Measurements from ENCODE around the gene DISP1.

Gene DISP1

DNA sequence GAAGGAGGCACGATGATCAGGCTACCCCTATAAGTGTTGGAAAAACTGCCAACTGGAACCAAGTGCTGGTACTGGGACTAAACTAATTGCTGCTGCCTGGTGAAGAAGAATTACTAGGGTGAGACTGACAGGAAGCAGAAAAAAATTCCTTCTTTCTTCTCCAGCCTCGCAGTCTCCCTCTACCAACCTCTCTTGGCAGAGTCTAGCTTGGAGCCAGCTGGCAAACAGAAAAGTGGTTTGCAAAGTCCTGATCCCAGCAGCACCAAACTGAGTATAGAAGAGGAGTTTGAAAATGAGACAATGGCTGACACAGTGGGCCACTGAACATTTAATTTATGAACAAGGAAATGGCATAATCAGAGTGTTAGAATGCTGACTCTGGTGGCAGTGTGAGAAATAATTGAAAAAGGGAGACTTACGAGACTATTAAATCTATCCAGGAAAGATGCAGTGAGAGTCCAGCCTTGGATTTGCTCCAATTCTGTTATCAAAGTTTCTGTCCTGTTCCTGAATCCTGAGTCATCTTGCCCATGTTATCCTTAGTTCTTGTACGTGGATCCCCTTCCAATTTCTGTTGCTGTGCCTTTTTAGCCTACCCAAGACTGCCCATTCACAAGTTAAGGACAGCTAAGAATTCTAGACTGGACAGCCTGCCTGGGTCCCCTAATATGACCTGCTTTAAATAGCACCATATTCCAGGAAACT lies 23.7 kb upstream of the DISP1 start:
- no peak for DNase-seq (ENCODE audit: low spot score)
- in situ Hi-C loops (cut with MboI; ENCODE audit: low pct_unique_long_range_greater_than_20kb, low sequenced_read_pairs, unreplicated experiment), result loop anchor here (25.0 kb wide), 1 partner anchor 296 kb away; no protein-coding TSS in a partner anchor
- TF ChIP-seq, protein P1, sequence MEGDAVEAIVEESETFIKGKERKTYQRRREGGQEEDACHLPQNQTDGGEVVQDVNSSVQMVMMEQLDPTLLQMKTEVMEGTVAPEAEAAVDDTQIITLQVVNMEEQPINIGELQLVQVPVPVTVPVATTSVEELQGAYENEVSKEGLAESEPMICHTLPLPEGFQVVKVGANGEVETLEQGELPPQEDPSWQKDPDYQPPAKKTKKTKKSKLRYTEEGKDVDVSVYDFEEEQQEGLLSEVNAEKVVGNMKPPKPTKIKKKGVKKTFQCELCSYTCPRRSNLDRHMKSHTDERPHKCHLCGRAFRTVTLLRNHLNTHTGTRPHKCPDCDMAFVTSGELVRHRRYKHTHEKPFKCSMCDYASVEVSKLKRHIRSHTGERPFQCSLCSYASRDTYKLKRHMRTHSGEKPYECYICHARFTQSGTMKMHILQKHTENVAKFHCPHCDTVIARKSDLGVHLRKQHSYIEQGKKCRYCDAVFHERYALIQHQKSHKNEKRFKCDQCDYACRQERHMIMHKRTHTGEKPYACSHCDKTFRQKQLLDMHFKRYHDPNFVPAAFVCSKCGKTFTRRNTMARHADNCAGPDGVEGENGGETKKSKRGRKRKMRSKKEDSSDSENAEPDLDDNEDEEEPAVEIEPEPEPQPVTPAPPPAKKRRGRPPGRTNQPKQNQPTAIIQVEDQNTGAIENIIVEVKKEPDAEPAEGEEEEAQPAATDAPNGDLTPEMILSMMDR (IDR thresholded peaks at IDR 0.05; ENCODE audit: extremely low read depth, insufficient read depth, missing control alignments), result no peak

DNA sequence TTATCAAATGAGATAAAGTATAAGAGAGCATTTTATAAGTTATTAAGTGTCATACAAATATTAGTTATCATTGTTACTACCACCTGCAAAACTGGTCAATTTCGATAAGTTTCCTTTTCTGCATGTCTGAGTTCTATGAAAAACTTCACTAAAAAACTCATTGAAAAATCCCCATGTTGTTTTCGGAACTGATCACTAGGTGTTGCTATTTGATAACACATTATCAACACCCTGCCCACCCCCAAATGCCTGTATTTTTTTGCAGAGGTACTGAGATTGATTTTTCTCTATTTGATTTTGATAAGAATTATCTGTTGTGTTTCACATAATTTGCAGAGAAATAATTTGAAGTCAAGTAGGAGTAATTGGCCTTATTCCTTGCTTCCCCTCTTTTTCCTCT lies 22.1 kb upstream of the DISP1 start:
- in situ Hi-C loops (cut with MboI; ENCODE audit: low pct_unique_long_range_greater_than_20kb, low sequenced_read_pairs, unreplicated experiment), result loop anchor here (25.0 kb wide), 1 partner anchor 295 kb away; no protein-coding TSS in a partner anchor
- TF ChIP-seq, protein P1 (IDR thresholded peaks at IDR 0.05; ENCODE audit: extremely low read depth, insufficient read depth, missing control alignments), result peak; percentile 37
- peak; percentile 44 for DNase-seq (ENCODE audit: low spot score)

DNA sequence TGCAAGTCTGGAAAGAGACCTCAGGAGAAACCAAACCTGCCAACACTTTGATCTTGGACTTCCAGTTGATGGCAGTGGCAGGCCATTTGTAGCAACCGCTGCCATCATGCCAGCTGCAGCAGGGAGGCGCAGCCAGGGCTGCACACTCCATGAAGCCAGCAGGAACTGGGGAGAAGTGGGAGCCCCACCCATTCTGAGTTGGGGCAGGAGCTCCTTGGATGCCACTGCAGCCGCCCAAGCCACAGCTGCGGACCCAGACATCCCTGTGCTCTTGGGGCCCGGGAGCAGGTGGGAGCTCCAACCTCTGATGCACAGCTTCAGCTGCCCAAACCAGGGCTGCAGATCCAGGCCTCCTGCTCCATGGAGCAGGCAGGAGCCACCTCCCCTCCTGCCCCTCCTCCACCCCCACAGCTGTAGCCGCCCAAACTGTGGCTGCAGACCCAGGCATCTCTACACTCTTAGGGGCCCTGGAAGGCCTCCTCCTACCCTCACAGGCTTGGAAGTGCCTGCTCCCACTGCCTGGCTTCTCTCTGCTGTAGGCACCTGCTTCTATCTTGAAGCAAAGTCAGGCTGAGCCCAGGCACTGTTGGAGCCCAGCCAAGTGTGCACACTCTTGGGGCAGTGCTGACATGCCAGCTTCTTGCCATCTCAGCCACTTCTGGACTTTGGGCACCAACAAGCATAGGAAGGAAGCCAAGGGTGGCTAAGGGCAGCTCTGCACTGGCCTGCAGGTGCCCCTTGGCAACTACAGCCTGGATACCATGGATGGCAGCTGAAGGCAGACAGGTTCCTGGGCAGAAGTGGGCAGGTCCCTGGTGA lies 20.0 kb upstream of the DISP1 start:
- DNase-seq (ENCODE audit: low spot score), result no peak
- in situ Hi-C loops (cut with MboI; ENCODE audit: low pct_unique_long_range_greater_than_20kb, low sequenced_read_pairs, unreplicated experiment), result loop anchor here (25.0 kb wide), 1 partner anchor 292 kb away; no protein-coding TSS in a partner anchor
- TF ChIP-seq, protein P1 (IDR thresholded peaks at IDR 0.05; ENCODE audit: extremely low read depth, insufficient read depth, missing control alignments), result no peak

DNA sequence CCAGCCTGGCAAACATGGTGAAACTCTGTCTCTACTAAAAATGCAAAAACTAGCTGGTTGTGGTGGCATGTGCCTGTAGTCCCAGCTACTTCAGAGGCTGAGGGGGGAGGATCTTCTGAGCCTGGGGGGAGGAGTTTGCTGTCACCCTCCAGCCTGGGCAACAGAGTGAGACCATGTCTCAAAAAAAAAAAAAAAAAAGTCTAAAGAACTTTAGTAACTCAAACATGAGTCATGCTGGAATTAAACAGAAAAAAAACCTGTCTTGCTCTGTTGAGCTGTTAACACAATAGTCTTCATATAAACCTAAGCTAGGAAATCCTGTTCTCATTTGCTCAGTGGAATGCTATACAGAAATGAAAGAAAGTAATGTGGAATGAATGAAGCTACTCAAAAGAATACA lies 16.7 kb upstream of the DISP1 start:
- TF ChIP-seq, protein P1 (IDR thresholded peaks at IDR 0.05; ENCODE audit: extremely low read depth, insufficient read depth, missing control alignments), result no peak
- in situ Hi-C loops (cut with MboI; ENCODE audit: low pct_unique_long_range_greater_than_20kb, low sequenced_read_pairs, unreplicated experiment), result loop anchor here (25.0 kb wide), 1 partner anchor 289 kb away; no protein-coding TSS in a partner anchor
- no peak for DNase-seq (ENCODE audit: low spot score)

DNA sequence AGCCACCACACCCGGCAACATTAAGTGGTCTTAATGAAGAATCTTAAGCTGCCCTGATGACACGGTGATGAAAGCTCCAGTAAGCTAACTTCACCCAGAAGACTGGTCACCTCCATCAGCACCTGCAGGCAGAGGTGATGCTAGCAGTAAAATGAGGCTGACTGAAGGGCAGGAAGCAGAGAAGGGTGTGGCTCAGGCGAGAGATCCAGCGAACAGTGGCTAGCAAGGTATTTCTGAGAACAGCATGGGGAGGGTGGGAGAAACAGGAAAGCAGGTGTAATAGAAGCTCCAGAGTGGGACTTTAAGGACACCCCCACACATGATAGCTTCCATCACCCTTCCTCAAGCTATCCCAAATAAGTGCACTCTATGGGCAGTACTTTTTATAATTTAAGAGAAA lies 15.9 kb upstream of the DISP1 start:
- in situ Hi-C loops (cut with MboI; ENCODE audit: low pct_unique_long_range_greater_than_20kb, low sequenced_read_pairs, unreplicated experiment), result loop anchor here (25.0 kb wide), 1 partner anchor 288 kb away; no protein-coding TSS in a partner anchor
- TF ChIP-seq, protein P1 (IDR thresholded peaks at IDR 0.05; ENCODE audit: extremely low read depth, insufficient read depth, missing control alignments), result no peak
- DNase-seq (ENCODE audit: low spot score), result no peak

DNA sequence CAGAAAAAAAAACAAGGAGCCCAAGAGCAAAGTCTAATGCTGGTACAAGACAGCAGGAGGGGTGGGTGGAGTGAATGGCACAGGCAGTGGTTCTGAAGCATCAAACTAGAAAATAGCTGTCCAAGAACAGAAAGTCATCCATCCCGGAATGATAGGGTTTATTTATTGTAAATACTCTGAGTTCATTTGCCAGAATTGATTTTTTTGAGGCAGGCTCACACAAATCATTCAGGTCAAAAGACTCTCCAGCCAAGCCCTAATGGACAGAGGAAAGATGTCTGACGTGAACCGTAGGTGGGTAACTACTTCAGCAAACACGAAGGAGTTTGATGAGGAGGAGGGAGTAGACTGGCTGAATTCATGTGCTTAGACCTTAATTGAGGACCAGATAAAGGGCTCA lies 13.8 kb upstream of the DISP1 start:
- TF ChIP-seq, protein P1 (IDR thresholded peaks at IDR 0.05; ENCODE audit: extremely low read depth, insufficient read depth, missing control alignments), result no peak
- in situ Hi-C loops (cut with MboI; ENCODE audit: low pct_unique_long_range_greater_than_20kb, low sequenced_read_pairs, unreplicated experiment), result no loop called here
- no peak for DNase-seq (ENCODE audit: low spot score)
